Measurements from ENCODE around the gene DMRTA2.
A peak's percentile ranks its signal among the peaks of the same experiment; 100 is the strongest.

The DMRTA2 gene

GRCh38 chr1:50373532-50373931, 49.7 kb downstream of the DMRTA2 start:
- Histone ChIP-seq H3K9me3 (ENCODE audit: insufficient read depth, low read length) (0 out of 2 replicates have a peak, but pooled peaks cover 9% of the 10 kb centered on the region), H3K4me3 (ENCODE audit: insufficient read length, low read depth) (no peak overlapping the region), H3K9ac (ENCODE audit: insufficient read length, low read depth) (no peak overlapping the region)

GRCh38 chr1:50371749-50372148, 51.5 kb downstream of the DMRTA2 start:
- Histone ChIP-seq H3K4me1 (ENCODE audit: insufficient read depth, insufficient read length) (no peaks in the 10 kb centered on the region), H3K4me3 (ENCODE audit: insufficient read length, low read depth) (no peak overlapping the region), H3K9me3 (ENCODE audit: insufficient read depth, low read length) (0 out of 2 replicates have a peak, but pooled peaks cover 9% of the 10 kb centered on the region), H3K36me3 (ENCODE audit: insufficient read depth, insufficient read length, low read length) (no peaks in the 10 kb centered on the region), H3K9ac (ENCODE audit: insufficient read length, low read depth) (no peak overlapping the region), H3K27me3 (ENCODE audit: insufficient read depth, insufficient read length) (peaks cover 25% of the 10 kb centered on the region)
- peak; percentile 20 for DNase-seq (ENCODE audit: low read depth, low spot score)
- TF ChIP-seq YY1 (IDR thresholded peaks at IDR 0.05; ENCODE audit: insufficient read depth, insufficient read length) = no peak
- TF ChIP-seq ZNF274 (IDR thresholded peaks at IDR 0.05; ENCODE audit: low read depth, low read length) = no peak
- TF ChIP-seq SUZ12 (IDR thresholded peaks at IDR 0.05; ENCODE audit: extremely low read depth, insufficient read depth, insufficient read length) = no peak

More at GRCh38 chr1:50373532-50373931, 49.7 kb downstream of the DMRTA2 start:
- H3K27me3 ChIP-seq (ENCODE audit: insufficient read depth, insufficient read length) = peaks cover 11% of the 10 kb centered on the region
- no peaks in the 10 kb centered on the region for H3K36me3 ChIP-seq (ENCODE audit: insufficient read depth, insufficient read length, low read length)
- no peak for DNase-seq (ENCODE audit: low read depth, low spot score)
- H3K4me1 ChIP-seq (ENCODE audit: insufficient read depth, insufficient read length) = no peaks in the 10 kb centered on the region
- TF ChIP-seq ZNF274 (IDR thresholded peaks at IDR 0.05; ENCODE audit: low read depth, low read length) (no peak), YY1 (IDR thresholded peaks at IDR 0.05; ENCODE audit: insufficient read depth, insufficient read length) (no peak), SUZ12 (IDR thresholded peaks at IDR 0.05; ENCODE audit: extremely low read depth, insufficient read depth, insufficient read length) (no peak)

DNA sequence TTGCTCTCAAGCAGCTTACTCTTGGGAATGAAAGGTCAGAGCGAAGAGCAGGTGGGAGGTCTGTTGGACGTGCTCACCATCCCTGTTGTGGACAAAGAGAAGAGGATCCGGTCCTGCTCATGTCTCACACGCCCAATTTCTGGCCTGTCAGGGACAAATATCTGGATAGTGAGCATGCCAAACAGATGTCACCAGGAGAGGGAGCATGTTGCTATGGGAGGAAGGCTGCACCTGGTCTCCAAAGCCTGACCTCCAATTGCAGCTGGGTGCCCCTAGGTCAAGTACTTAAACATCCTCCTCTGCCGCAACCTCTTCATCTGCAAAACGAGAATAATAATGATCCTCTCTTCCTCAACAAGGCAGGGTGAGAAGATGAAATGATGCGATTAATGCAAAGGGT, 53.4 kb downstream of the DMRTA2 start:
- H3K9me3 ChIP-seq (ENCODE audit: insufficient read depth, low read length) = 0 out of 2 replicates have a peak, but pooled peaks cover 8% of the 10 kb centered on the region
- no peak overlapping the region for H3K9ac ChIP-seq (ENCODE audit: insufficient read length, low read depth)
- H3K4me3 ChIP-seq (ENCODE audit: insufficient read length, low read depth) = no peak overlapping the region
- DNase-seq (ENCODE audit: low read depth, low spot score) = no peak
- H3K36me3 ChIP-seq (ENCODE audit: insufficient read depth, insufficient read length, low read length) = no peaks in the 10 kb centered on the region
- no peaks in the 10 kb centered on the region for H3K4me1 ChIP-seq (ENCODE audit: insufficient read depth, insufficient read length)
- H3K27me3 ChIP-seq (ENCODE audit: insufficient read depth, insufficient read length) = peaks cover 42% of the 10 kb centered on the region
- TF ChIP-seq YY1 (IDR thresholded peaks at IDR 0.05; ENCODE audit: insufficient read depth, insufficient read length) (no peak), ZNF274 (IDR thresholded peaks at IDR 0.05; ENCODE audit: low read depth, low read length) (no peak), SUZ12 (IDR thresholded peaks at IDR 0.05; ENCODE audit: extremely low read depth, insufficient read depth, insufficient read length) (no peak)

DNA sequence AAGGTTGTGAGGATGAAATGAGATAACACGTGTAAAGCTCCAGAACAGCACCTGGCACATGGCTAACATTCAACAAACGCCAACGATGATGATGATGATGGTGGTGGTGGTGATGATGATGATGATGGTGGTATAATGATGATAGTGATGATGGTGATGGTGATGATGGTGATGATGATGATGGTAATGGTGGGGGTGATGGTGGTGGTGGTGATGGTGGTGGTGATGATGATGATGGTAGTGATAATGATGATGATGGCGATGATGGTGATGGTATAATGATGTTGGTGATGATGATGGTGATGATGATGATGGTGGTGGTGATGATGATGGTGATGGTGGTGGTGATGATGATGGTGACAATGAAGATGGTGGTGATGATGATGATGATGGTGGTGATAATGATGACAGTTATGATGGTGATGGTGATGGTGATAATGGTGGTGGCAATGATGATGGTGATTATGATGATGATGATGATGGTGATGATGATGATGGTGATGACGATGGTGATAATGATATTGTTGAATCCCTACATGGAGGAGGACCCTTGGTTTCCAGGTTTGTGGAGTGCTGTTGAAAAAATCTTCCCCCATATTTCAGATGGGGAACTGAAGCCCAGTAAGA, 54.1 kb downstream of the DMRTA2 start:
- no peak overlapping the region for H3K9ac ChIP-seq (ENCODE audit: insufficient read length, low read depth)
- TF ChIP-seq ZNF274 (IDR thresholded peaks at IDR 0.05; ENCODE audit: low read depth, low read length) (no peak), YY1 (IDR thresholded peaks at IDR 0.05; ENCODE audit: insufficient read depth, insufficient read length) (no peak), SUZ12 (IDR thresholded peaks at IDR 0.05; ENCODE audit: extremely low read depth, insufficient read depth, insufficient read length) (no peak)
- no peak overlapping the region for H3K4me3 ChIP-seq (ENCODE audit: insufficient read length, low read depth)
- no peak for DNase-seq (ENCODE audit: low read depth, low spot score)
- 0 out of 2 replicates have a peak, but pooled peaks cover under 1% of the 10 kb centered on the region for H3K9me3 ChIP-seq (ENCODE audit: insufficient read depth, low read length)
- no peaks in the 10 kb centered on the region for H3K4me1 ChIP-seq (ENCODE audit: insufficient read depth, insufficient read length)
- H3K27me3 ChIP-seq (ENCODE audit: insufficient read depth, insufficient read length) = peaks cover 42% of the 10 kb centered on the region
- no peaks in the 10 kb centered on the region for H3K36me3 ChIP-seq (ENCODE audit: insufficient read depth, insufficient read length, low read length)

DNA sequence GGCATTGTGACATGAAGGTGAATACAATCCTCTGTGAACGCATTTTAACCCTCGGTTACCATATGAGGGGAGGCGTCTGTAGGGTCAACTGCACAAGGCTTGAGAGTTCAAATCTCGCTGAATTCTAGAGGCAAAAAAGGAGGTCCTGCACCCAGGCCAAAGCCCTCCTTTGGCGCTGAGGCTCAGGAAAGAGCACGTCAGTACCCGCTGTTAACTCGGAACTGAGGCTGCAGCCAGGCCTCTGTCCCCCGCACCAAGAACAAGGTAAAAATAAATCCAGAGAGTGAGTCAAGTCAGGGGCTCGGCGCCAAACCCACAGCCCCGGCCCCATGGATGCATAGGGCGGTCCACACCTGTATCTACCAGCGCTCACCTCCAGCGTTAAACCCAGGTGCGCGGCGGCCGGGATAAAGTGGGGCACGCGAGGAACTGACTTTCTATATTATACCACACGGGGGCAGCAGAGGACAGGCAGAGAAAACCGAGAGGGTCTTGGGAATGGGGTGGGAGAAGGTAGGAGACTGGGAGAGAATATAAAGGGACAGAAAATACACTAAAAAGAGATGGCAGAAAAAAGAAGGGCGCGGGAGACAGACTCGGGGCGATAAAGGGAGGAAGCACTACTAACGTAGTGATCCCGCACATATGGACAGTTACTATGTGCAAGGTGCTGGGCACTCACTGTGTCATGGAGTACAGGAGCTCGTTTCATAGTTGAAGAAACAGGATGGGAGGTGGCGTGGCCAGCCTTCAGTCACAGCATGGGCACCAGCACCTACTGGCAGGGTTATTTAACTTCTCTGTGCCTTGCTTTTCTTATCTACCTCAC, 54.9 kb downstream of the DMRTA2 start:
- no peaks in the 10 kb centered on the region for H3K4me1 ChIP-seq (ENCODE audit: insufficient read depth, insufficient read length)
- no peak overlapping the region for H3K4me3 ChIP-seq (ENCODE audit: insufficient read length, low read depth)
- no peak overlapping the region for H3K9ac ChIP-seq (ENCODE audit: insufficient read length, low read depth)
- no peak for DNase-seq (ENCODE audit: low read depth, low spot score)
- peaks cover 42% of the 10 kb centered on the region for H3K27me3 ChIP-seq (ENCODE audit: insufficient read depth, insufficient read length)
- H3K36me3 ChIP-seq (ENCODE audit: insufficient read depth, insufficient read length, low read length) = no peaks in the 10 kb centered on the region
- no peak for TF ChIP-seq ZNF274 (IDR thresholded peaks at IDR 0.05; ENCODE audit: low read depth, low read length)
- TF ChIP-seq YY1 (IDR thresholded peaks at IDR 0.05; ENCODE audit: insufficient read depth, insufficient read length) = no peak
- TF ChIP-seq SUZ12 (IDR thresholded peaks at IDR 0.05; ENCODE audit: extremely low read depth, insufficient read depth, insufficient read length) = peak; percentile 59
- H3K9me3 ChIP-seq (ENCODE audit: insufficient read depth, low read length) = no peaks in the 10 kb centered on the region
